ENCODE data around the gene SPTBN5.

The SPTBN5 gene

DNA sequence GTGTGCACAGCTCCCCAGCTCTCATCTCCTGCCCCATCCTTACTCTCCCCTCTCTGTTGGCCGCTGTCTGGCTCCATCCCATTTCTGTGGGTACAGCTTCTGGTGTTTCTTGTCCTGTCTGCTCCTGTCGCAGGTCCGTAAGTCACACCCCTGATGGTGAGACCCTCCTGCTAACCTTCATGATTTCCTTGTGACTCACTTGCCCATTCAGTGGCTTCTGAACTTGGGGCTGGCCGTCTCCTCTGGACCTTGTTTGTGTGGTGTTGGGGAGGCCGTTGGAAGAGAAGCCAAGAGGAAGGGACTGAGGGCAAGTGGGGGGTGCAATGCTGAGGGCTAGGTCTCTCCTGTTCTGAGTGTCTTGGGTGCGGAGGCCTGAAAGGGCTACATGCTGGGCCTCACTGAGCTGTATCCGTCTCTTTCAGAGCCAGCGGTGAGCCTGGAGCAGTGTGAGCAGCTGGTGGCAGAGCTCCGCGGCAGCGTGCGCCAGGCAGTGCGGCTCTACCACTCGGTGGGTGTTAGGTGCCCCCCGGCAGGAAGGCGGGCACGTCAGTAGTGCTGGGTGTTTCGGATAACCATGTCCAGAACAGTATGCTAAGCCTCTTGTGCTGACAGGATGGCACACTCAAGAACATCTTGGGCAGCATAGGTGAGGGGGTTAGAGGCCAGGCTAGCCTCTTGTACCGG is 69.6 kb downstream of the SPTBN5 start:
- DNase-seq (ENCODE audit: low read depth): no peak
- H3K4me3 ChIP-seq (replicated peaks; ENCODE audit: low read depth, low read length): no peak overlapping the region
- TF ChIP-seq, protein P1, sequence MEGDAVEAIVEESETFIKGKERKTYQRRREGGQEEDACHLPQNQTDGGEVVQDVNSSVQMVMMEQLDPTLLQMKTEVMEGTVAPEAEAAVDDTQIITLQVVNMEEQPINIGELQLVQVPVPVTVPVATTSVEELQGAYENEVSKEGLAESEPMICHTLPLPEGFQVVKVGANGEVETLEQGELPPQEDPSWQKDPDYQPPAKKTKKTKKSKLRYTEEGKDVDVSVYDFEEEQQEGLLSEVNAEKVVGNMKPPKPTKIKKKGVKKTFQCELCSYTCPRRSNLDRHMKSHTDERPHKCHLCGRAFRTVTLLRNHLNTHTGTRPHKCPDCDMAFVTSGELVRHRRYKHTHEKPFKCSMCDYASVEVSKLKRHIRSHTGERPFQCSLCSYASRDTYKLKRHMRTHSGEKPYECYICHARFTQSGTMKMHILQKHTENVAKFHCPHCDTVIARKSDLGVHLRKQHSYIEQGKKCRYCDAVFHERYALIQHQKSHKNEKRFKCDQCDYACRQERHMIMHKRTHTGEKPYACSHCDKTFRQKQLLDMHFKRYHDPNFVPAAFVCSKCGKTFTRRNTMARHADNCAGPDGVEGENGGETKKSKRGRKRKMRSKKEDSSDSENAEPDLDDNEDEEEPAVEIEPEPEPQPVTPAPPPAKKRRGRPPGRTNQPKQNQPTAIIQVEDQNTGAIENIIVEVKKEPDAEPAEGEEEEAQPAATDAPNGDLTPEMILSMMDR (IDR thresholded peaks at IDR 0.05; ENCODE audit: low read length, missing control alignments): no peak

DNA sequence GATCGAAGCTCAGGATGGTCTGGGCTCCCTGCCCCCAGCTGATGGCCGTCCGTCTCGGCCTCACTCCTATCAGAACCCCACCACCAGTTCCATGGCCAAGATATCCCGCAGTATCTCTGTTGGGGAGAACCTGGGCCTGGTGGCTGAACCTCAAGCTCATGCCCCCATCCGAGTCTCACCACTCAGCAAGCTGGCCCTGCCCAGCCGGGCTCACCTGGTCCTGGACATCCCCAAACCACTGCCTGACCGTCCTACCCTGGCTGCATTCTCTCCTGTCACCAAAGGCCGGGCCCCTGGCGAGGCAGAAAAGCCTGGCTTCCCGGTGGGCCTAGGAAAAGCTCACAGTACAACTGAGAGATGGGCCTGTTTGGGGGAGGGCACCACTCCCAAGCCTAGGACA is 70.4 kb downstream of the SPTBN5 start:
- H3K4me3 ChIP-seq (replicated peaks; ENCODE audit: low read depth, low read length): no peak overlapping the region
- TF ChIP-seq, protein P1 (IDR thresholded peaks at IDR 0.05; ENCODE audit: low read length, missing control alignments): no peak
- no peak for DNase-seq (ENCODE audit: low read depth)

DNA sequence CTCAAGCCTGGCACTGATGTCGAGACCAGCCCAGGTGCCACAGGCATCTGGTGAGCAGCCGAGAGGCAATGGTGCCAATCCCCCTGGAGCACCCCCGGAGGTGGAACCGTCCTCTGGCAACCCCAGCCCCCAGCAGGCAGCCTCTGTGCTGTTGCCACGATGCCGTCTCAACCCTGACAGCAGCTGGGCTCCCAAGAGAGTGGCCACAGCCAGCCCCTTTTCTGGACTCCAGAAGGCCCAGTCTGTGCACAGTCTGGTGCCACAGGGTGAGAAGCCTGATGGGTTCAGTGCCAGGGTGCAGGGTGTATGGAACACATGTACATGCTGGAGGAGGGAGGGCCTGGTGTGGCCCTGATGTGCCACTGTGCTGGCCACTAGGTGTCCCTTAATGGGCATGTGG is 70.9 kb downstream of the SPTBN5 start:
- no peak for DNase-seq (ENCODE audit: low read depth)
- no peak overlapping the region for H3K4me3 ChIP-seq (replicated peaks; ENCODE audit: low read depth, low read length)
- TF ChIP-seq, protein P1 (IDR thresholded peaks at IDR 0.05; ENCODE audit: low read length, missing control alignments): no peak

DNA sequence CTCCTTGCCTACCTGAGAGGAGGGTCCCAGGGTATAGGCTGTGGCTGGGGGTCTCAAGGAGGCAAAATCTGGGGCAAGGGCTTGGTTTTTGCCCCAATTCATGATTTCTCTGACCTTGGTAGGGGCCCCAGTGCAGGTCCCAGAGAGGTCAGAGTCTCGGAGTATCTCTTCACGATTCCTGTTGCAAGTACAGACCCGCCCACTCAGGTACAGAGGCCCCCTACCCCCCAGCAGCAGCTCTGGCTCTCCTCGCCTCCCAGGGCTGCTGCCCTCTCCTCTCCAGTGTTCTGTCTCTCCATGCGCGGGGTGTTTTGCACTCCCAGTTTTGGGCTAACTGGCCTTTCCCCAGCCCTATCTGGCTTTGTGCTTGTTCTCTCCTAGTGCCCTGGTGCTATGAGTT is 71.4 kb downstream of the SPTBN5 start:
- TF ChIP-seq, protein P1 (IDR thresholded peaks at IDR 0.05; ENCODE audit: low read length, missing control alignments): no peak
- H3K4me3 ChIP-seq (replicated peaks; ENCODE audit: low read depth, low read length): no peak overlapping the region
- DNase-seq (ENCODE audit: low read depth): no peak

DNA sequence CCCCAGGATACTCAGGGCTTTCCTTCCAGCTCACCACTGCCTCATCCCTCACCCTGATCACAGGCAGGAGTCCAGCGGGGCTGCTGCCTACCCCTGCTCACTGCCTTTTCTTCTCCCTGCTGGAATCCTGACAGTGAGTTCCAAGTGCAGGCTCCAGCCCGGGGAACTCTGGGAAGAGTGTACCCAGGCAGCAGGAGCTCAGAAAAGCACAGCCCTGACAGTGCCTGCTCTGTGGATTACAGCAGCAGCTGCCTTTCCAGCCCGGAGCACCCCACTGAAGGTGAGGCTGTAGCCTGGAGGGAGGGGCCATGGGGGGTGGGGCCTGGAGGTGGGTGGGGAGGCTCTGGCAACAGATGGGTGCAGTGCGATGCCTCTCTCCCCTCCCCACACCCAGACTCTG is 72.0 kb downstream of the SPTBN5 start:
- DNase-seq (ENCODE audit: low read depth): no peak
- no peak overlapping the region for H3K4me3 ChIP-seq (replicated peaks; ENCODE audit: low read depth, low read length)

DNA sequence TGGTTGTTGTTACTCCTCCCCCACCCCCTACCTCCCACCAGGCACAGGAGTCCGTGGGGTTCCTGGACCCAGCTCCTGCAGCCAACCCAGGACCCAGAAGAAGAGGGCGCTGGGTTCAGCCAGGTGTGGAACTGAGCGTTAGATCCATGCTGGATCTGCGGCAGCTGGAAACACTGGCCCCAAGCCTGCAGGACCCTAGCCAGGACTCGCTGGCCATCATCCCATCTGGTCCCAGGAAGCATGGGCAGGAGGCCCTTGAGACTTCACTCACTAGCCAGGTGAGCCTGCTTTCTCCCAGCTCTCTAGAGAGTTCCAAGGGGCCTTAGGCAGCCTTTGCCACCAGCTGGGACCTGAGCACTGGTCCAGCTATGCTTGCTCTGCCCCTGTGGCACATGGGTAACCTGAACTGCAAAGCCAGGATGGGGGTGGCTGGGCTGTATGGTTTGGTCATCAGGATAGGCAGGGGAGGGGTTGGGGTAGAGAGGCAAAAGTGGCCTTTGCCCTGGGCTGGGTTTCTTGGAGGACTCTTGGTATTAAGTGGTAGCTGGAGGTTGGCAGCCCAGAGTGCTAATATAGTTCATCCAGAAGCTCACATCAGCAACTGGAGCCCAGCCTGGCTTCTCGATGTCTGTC is 72.9 kb downstream of the SPTBN5 start:
- H3K4me3 ChIP-seq (replicated peaks; ENCODE audit: low read depth, low read length): no peak overlapping the region
- TF ChIP-seq, protein P1 (IDR thresholded peaks at IDR 0.05; ENCODE audit: low read length, missing control alignments): no peak
- DNase-seq (ENCODE audit: low read depth): no peak

More for the DNA sequence above, 72.0 kb downstream of the SPTBN5 start:
- TF ChIP-seq, protein P1 (IDR thresholded peaks at IDR 0.05; ENCODE audit: low read length, missing control alignments): no peak

All from fibroblast of pulmonary artery (primary cell).